ENCODE data around the gene ALCAM. TPM values are rescaled to one million over a fixed set of nuclear protein-coding genes. Genes with fewer than 3 reads are reported as not detected.

The ALCAM gene
- total and polyA plus RNA-seq, 2 donors (not counting 3 experiments of a cell fraction or from before 2014, with no cell fraction given), result 46.3 to 118 TPM

DNA sequence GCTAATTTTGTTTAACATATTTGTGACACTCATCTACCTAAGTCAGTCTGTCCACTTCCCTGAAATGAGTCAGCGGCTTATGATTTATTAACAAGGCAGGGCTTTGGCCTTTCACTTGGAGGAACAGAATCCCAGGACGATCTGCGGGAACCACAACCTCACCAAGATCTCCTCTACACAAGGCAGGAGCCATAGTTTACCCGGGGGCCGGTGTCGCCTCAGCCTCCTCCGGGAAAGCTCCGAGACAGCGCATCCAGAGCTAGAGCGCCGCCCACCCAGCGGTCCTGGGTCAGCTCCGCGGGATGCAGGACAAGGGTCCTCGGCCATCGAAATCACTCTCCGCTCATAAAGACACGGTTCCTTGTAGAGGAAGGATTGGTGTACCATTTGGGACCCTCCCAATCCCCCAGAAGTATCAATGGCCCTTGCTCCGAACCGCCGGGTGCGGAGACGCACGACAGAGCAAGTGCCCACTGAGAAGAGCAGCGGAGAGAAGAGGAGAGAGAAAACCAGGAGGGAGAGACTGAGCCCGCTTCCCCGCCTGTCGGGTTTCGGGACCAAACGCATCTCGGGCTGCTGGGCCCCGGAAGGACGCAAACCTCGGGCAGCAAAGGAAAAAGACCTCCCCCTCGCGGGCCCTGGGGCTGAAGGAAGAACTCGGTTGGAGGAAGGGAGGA lies 13.1 kb upstream of the ALCAM start:
- BruUV-seq (replicated peaks), result TSS peak; percentile 87
- ChIA-PET CTCF (interaction anchor here (1.4 kb wide), 1 partner anchor 9 kb away, joined by 4 read pairs; no protein-coding TSS in a partner anchor), POLR2A (interaction anchor here (1.3 kb wide), 1 partner anchor 13 kb away, joined by 3 read pairs; the partner anchor contains the start of gene ALCAM)
- Histone ChIP-seq H3K27ac (ENCODE audit: insufficient read depth, low read depth, low read length) (peak overlapping the region; percentile 78), H3K9me1 (replicated peaks; ENCODE audit: control insufficient read depth, extremely low read depth, insufficient read depth, low read length) (no peaks in the 10 kb centered on the region), H3K9me3 (replicated peaks; ENCODE audit: control insufficient read depth, insufficient read depth, low read length) (no peaks in the 10 kb centered on the region), H4K20me1 (replicated peaks; ENCODE audit: control insufficient read depth, extremely low read depth, insufficient read depth, low read length) (no peaks in the 10 kb centered on the region), H3K36me3 (ENCODE audit: control insufficient read depth in 2 of 2, extremely low read depth in 1 of 2, insufficient read depth in 2 of 2, low read length in 2 of 2) (no peaks in the 10 kb centered on the region), H3K79me2 (ENCODE audit: control insufficient read depth, insufficient read depth, low read length) (no peaks in the 10 kb centered on the region), H3K9ac (replicated peaks; ENCODE audit: extremely low read depth, insufficient read depth, low read length) (peak overlapping the region; percentile 71), H3K27me3 (ENCODE audit: control insufficient read depth in 2 of 2, insufficient read depth in 2 of 2, low read length in 2 of 2) (no peaks in the 10 kb centered on the region), H3K4me2 (ENCODE audit: insufficient read depth, low read length) (peak overlapping the region; percentile 92), H2AFZ (ENCODE audit: low read depth, low read length) (peak overlapping the region; percentile 86), H3K4me3 (replicated peaks in 1 of 3; ENCODE audit: insufficient read depth in 1 of 3, low read depth in 1 of 3, low read length in 3 of 3) (peak overlapping the region; percentile 21 to 43 (median 32)), H3K4me1 (ENCODE audit: control insufficient read depth, extremely low read depth, insufficient read depth, low read length) (peaks cover 46% of the 10 kb centered on the region)
- no peak for FAIRE-seq
- TF ChIP-seq GATA2 (IDR thresholded peaks at IDR 0.05; ENCODE audit: insufficient read depth, insufficient read length, low read depth, low read length) (no peak), POLR2AphosphoS5 (IDR thresholded peaks at IDR 0.05; ENCODE audit: insufficient read depth, low read depth, low read length) (no peak), MYC (IDR thresholded peaks at IDR 0.05; ENCODE audit: low read depth, low read length) (no peak)
- intact Hi-C loops (cut with micrococcal nuclease), result loop anchor here (5.0 kb wide), 2 partner anchors 61 to 76 kb away; no protein-coding TSS in a partner anchor
- peak; percentile 35 for DNase-seq (ENCODE audit: low read depth, low spot score)
- dilution Hi-C loops (cut with MboI; ENCODE audit: extremely low pct_ligation_motif_present, low sequenced_read_pairs), result no loop called here

DNA sequence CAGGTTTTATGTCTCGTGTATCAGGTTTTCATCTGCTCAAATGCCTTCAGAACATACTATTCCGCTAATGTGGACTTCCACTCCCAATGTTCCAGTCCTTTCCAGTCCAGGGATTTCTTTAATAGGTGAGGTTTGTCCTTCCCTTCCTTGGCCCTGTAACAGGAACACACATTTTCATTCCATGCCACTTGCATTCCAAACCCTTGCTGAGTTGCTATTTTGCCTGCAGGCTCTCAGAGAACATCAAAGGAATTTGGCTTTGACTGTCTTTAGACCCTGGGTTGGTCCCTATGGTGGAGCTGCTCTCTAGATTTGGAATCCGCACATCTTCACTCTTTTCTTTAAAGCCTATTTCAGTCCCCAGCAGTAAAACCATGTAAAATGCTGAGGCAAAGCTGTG lies 12.3 kb upstream of the ALCAM start:
- CTCF ChIA-PET, result interaction anchor here (1.2 to 1.5 kb wide), 2 partner anchors 16 to 750 kb away, joined by 3 read pairs; no protein-coding TSS in a partner anchor
- dilution Hi-C loops (cut with MboI; ENCODE audit: extremely low pct_ligation_motif_present, low sequenced_read_pairs), result no loop called here
- H3K4me2 ChIP-seq (ENCODE audit: insufficient read depth, low read length), result peak overlapping the region; percentile 92

More for the DNA sequence above, 12.3 kb upstream of the ALCAM start:
- Histone ChIP-seq H4K20me1 (replicated peaks; ENCODE audit: control insufficient read depth, extremely low read depth, insufficient read depth, low read length) (no peaks in the 10 kb centered on the region), H3K27ac (ENCODE audit: insufficient read depth, low read depth, low read length) (peak overlapping the region; percentile 78), H3K27me3 (ENCODE audit: control insufficient read depth in 2 of 2, insufficient read depth in 2 of 2, low read length in 2 of 2) (no peaks in the 10 kb centered on the region), H3K9me3 (replicated peaks; ENCODE audit: control insufficient read depth, insufficient read depth, low read length) (no peaks in the 10 kb centered on the region), H3K9me1 (replicated peaks; ENCODE audit: control insufficient read depth, extremely low read depth, insufficient read depth, low read length) (no peaks in the 10 kb centered on the region), H2AFZ (ENCODE audit: low read depth, low read length) (peak overlapping the region; percentile 86), H3K9ac (replicated peaks; ENCODE audit: extremely low read depth, insufficient read depth, low read length) (peak overlapping the region; percentile 71), H3K4me3 (replicated peaks in 1 of 3; ENCODE audit: insufficient read depth in 1 of 3, low read depth in 1 of 3, low read length in 3 of 3) (peak overlapping the region in 1 of 3 experiments; percentile 43), H3K4me1 (ENCODE audit: control insufficient read depth, extremely low read depth, insufficient read depth, low read length) (peaks cover 53% of the 10 kb centered on the region), H3K36me3 (ENCODE audit: control insufficient read depth in 2 of 2, extremely low read depth in 1 of 2, insufficient read depth in 2 of 2, low read length in 2 of 2) (no peaks in the 10 kb centered on the region), H3K79me2 (ENCODE audit: control insufficient read depth, insufficient read depth, low read length) (no peaks in the 10 kb centered on the region)
- TF ChIP-seq MYC (IDR thresholded peaks at IDR 0.05; ENCODE audit: low read depth, low read length) (no peak), JUN (IDR thresholded peaks at IDR 0.05; ENCODE audit: borderline replicate concordance, insufficient read depth, insufficient read length, low read depth) (no peak), POLR2AphosphoS5 (IDR thresholded peaks at IDR 0.05; ENCODE audit: insufficient read depth, low read depth, low read length) (no peak), FOS (IDR thresholded peaks at IDR 0.05; ENCODE audit: borderline replicate concordance, insufficient read depth, low read length) (no peak), POLR2A (IDR thresholded peaks at IDR 0.05; ENCODE audit: low read depth, low read length) (no peak)
- TF ChIP-seq, protein P1, sequence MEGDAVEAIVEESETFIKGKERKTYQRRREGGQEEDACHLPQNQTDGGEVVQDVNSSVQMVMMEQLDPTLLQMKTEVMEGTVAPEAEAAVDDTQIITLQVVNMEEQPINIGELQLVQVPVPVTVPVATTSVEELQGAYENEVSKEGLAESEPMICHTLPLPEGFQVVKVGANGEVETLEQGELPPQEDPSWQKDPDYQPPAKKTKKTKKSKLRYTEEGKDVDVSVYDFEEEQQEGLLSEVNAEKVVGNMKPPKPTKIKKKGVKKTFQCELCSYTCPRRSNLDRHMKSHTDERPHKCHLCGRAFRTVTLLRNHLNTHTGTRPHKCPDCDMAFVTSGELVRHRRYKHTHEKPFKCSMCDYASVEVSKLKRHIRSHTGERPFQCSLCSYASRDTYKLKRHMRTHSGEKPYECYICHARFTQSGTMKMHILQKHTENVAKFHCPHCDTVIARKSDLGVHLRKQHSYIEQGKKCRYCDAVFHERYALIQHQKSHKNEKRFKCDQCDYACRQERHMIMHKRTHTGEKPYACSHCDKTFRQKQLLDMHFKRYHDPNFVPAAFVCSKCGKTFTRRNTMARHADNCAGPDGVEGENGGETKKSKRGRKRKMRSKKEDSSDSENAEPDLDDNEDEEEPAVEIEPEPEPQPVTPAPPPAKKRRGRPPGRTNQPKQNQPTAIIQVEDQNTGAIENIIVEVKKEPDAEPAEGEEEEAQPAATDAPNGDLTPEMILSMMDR (IDR thresholded peaks at IDR 0.05; ENCODE audit: extremely low read depth in 1 of 2, insufficient read depth in 1 of 2, low read depth in 1 of 2, low read length in 2 of 2), result no peak
- POLR2A ChIA-PET, result no interaction called here
- FAIRE-seq, result no peak
- no peak for DNase-seq (ENCODE audit: low read depth, low spot score)
- intact Hi-C loops (cut with micrococcal nuclease), result loop anchor here (5.0 kb wide), 2 partner anchors 62 to 77 kb away; no protein-coding TSS in a partner anchor
- no TSS peak for BruUV-seq (replicated peaks)
